GM13976 (cell line): ENCODE results near the gene ZNF462.

Experiments
- DNase-seq: peaks from one replicate; pipeline ENCODE4 v3.0.0; 2012; ENCODE audit warnings: low spot score
- CTCF ChIP-seq: IDR thresholded peaks from 2 replicates; pipeline ENCODE4 v1.5.1; 2012; ENCODE audit warnings: borderline replicate concordance, mild to moderate bottlenecking; ENCODE audit not compliant: insufficient read depth; ENCODE audit errors: extremely low read depth, missing control alignments, control extremely low read depth
- in situ Hi-C: fragments of 300-500 bp; cut with MboI; formaldehyde crosslinking; loops from one replicate; pipeline ENCODE4 v1.12.0; 2022; ENCODE audit warnings: low sequenced_read_pairs, mixed read lengths, inconsistent platforms; ENCODE audit not compliant: unreplicated experiment

Gene ZNF462

GRCh38 chr9:106862110-106862820 lies 701 bp upstream of the ZNF462 start:
- DNase-seq = peak; percentile 30
- TF ChIP-seq CTCF = no peak
- in situ Hi-C loops = no loop called here

DNA sequence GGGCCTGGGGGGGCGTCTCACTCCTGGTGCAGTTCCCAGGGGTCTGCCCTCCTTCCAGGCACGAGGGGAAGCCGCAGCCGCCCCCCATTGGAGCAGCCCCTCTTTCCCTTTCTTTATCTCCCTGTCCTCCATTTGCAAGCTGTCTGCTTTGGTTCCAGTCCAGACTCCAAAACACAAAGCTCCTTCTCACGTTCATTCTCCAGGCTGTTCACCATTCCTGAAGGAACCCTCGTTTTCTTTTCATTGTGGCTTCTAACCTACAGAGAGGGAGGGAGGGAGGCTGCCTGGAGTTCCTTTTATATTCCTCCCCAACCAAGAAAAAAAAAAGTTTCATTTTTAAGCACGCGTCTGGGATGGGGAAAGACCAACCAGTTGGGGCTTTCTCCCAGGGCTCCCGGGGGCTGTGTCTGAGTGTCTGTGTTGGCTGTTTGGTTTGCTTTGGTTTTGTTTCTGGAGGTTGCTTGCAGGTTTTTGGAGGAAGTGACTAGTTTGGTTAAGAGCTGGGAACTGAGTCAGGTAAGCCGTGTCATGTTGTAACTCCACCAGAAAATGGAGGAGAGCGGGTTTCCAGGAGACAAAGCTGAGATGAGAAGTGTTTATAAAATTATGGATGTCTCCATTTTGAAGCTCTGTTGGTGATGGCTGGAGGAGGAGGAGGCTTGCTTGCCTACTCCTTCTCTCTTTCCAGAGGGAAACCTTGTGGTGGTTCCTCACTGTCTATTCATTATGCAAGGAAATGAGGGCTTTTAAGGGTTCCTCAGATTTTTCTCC lies 1.6 kb downstream of the ZNF462 start:
- TF ChIP-seq CTCF = no peak
- DNase-seq = peak; percentile 22
- in situ Hi-C loops = no loop called here

- peak; percentile 9 for DNase-seq
- in situ Hi-C loops = no loop called here
- TF ChIP-seq CTCF = no peak
These were observed 3.3 kb downstream of the ZNF462 start for GRCh38 chr9:106866243-106866642.

- in situ Hi-C loops = no loop called here
- TF ChIP-seq CTCF = no peak
- DNase-seq = no peak
These were observed 4.3 kb downstream of the ZNF462 start for GRCh38 chr9:106867286-106867685.

GRCh38 chr9:106868087-106868486 lies 5.1 kb downstream of the ZNF462 start:
- in situ Hi-C loops = no loop called here
- TF ChIP-seq CTCF = no peak
- DNase-seq = no peak

GRCh38 chr9:106868565-106868964 lies 5.6 kb downstream of the ZNF462 start:
- in situ Hi-C loops = no loop called here
- TF ChIP-seq CTCF = no peak
- no peak for DNase-seq

DNA sequence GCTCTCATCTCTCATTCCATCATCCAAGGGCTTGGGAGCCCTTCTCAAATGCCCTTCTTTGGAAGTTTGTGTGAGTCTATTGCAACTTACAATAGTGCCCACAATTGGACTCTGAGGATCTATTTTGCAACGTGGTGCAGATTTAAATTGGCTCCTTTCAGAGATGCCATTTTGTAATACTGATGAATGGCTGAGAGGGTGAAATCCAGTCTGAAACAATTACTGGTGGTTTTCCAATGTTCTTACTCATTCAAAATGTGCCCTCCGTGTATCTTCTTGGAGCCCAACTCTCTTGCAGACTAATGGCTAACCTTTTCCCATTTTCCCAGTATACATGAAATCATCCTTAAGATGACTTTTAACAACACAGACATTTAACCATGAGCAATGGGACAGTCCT lies 6.1 kb downstream of the ZNF462 start:
- in situ Hi-C loops = no loop called here

More for the DNA sequence above, 6.1 kb downstream of the ZNF462 start:
- TF ChIP-seq CTCF = no peak
- DNase-seq = no peak
